Natural killer cell (primary cell): ENCODE data around the gene NAA10. TPM values are rescaled to one million over a fixed set of nuclear protein-coding genes. Genes with fewer than 3 reads are reported as not detected.

Source experiments
- ATAC-seq, 3 donors: fragments of 150-1000 bp in 2 of 3; fragments of 200-7000 bp in 1 of 3; cut with Tn5 transposase; 1 replicate in 1 of 3; 2 replicates in 2 of 3; pipeline ENCODE4 v1.10.0; 2021; ENCODE audit warnings: mild to moderate bottlenecking in 2 of 3, moderate library complexity in 2 of 3
- DNase-seq, 2 donors: peaks; one replicate each; pipeline versions ENCODE4 v3.0.0 to v3.0.0-alpha.2; 2013 to 2021; ENCODE audit warnings: mixed read lengths in 1 of 2
- H3K27ac ChIP-seq: one replicate; pipeline ENCODE4 v1.5.1; 2013; ENCODE audit warnings: mild to moderate bottlenecking, low read length
- H3K27me3 ChIP-seq: one replicate; pipeline ENCODE4 v1.6.1; 2013; ENCODE audit warnings: low read length; ENCODE audit not compliant: control insufficient read depth, insufficient read depth
- H3K36me3 ChIP-seq: one replicate; pipeline ENCODE4 v1.6.1; 2013; ENCODE audit warnings: low read length; ENCODE audit not compliant: control insufficient read depth, insufficient read depth
- H3K4me1 ChIP-seq: one replicate; pipeline ENCODE4 v1.6.1; 2013; ENCODE audit warnings: low read length; ENCODE audit not compliant: control insufficient read depth, insufficient read depth
- H3K4me3 ChIP-seq: one replicate; pipeline ENCODE4 v1.5.1; 2013; ENCODE audit warnings: low read length
- H3K9me3 ChIP-seq: one replicate; pipeline ENCODE4 v1.6.1; 2013; ENCODE audit warnings: low read length; ENCODE audit not compliant: control insufficient read depth, insufficient read depth
- H3K27ac Mint-ChIP-seq, 2 donors: one replicate each; pipeline ENCODE4 v1.8.0; 2022; ENCODE audit warnings: mild to moderate bottlenecking in 2 of 2, mixed read lengths in 2 of 2, moderate library complexity in 1 of 2
- H3K27me3 Mint-ChIP-seq, 2 donors: one replicate each; pipeline ENCODE4 v1.8.0; 2022; ENCODE audit warnings: low read depth in 2 of 2, mixed read lengths in 2 of 2
- H3K36me3 Mint-ChIP-seq: one replicate; pipeline ENCODE4 v1.8.0; 2022; ENCODE audit warnings: mixed read lengths
- H3K4me1 Mint-ChIP-seq, 2 donors: one replicate each; pipeline ENCODE4 v1.8.0; 2022; ENCODE audit warnings: mixed read lengths in 2 of 2
- H3K4me3 Mint-ChIP-seq: one replicate; pipeline ENCODE4 v1.8.0; 2022; ENCODE audit warnings: mild to moderate bottlenecking, moderate library complexity, mixed read lengths
- H3K9me3 Mint-ChIP-seq, 2 donors: one replicate each; pipeline ENCODE4 v1.8.0; 2022; ENCODE audit warnings: mixed read lengths in 2 of 2
- WGBS: methylation state at CpG from one replicate; pipeline ENCODE4 v1.1.7; 2013; ENCODE audit warnings: missing lambda C conversion rate; ENCODE audit not compliant: insufficient coverage; 5-methylcytosine and 5-hydroxymethylcytosine counted together
- intact Hi-C: fragments of 100-400 bp; cut with micrococcal nuclease; formaldehyde crosslinking; loops from one replicate; pipeline ENCODE4 v1.14.2; 2022
- total RNA-seq, 4 donors: library from RNA; stranded (reverse); fragments of 120-200 nt in 1 of 4; gene quantifications; one replicate each; pipeline versions ENCODE4 v1.2.3 to v1.2.4, GENCODE V29; 2013 to 2022
- TF ChIP-seq, protein P1 (sequence below): fragments of 200-600 bp; IDR thresholded peaks from one replicate; pipeline ENCODE4 v1.8.0; 2022; ENCODE audit warnings: antibody characterized with exemption

The NAA10 gene
- total RNA-seq, 3 donors from 2014 or later (not counting 1 experiment from before 2014, with no cell fraction given): 63.4 to 82.3 (median 73.1) TPM

DNA sequence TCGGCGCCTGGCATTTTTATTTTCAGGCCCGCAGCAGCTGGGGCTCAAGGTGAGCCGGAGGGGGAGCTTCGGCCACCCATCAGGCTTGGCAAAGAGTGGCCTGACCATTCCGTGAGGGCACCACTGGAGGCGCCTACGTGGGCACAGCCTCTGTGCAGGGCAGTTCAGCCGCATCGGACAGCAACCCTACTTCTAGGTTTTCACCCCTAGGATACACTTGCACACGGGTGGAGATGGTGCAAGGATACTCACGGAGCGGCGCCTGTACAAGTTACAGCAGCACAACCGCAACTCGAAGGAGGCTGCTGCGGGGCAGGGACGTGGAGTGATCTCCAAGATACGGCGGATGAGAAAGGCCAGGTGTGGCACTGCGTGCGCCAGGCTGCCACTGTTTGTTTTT lies 25.9 kb upstream of the NAA10 start:
- Histone ChIP-seq H3K27me3 (no peaks in the 10 kb centered on the region), H3K4me3 (no peak overlapping the region), H3K9me3 (no peaks in the 10 kb centered on the region), H3K27ac (no peak overlapping the region), H3K36me3 (peaks cover 75% of the 10 kb centered on the region), H3K4me1 (peaks cover 10% of the 10 kb centered on the region)
- TF ChIP-seq, protein P1, sequence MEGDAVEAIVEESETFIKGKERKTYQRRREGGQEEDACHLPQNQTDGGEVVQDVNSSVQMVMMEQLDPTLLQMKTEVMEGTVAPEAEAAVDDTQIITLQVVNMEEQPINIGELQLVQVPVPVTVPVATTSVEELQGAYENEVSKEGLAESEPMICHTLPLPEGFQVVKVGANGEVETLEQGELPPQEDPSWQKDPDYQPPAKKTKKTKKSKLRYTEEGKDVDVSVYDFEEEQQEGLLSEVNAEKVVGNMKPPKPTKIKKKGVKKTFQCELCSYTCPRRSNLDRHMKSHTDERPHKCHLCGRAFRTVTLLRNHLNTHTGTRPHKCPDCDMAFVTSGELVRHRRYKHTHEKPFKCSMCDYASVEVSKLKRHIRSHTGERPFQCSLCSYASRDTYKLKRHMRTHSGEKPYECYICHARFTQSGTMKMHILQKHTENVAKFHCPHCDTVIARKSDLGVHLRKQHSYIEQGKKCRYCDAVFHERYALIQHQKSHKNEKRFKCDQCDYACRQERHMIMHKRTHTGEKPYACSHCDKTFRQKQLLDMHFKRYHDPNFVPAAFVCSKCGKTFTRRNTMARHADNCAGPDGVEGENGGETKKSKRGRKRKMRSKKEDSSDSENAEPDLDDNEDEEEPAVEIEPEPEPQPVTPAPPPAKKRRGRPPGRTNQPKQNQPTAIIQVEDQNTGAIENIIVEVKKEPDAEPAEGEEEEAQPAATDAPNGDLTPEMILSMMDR: no peak
- ATAC-seq: no peak
- intact Hi-C loops: no loop called here
- Mint-ChIP-seq H3K4me1 (peaks cover 0 to 6% of the 10 kb centered on the region in 2 donors), H3K27me3 (no peaks in the 10 kb centered on the region), H3K9me3 (no peaks in the 10 kb centered on the region), H3K27ac (no peak overlapping the region), H3K4me3 (no peak overlapping the region), H3K36me3 (no peaks in the 10 kb centered on the region)
- DNase-seq: no peak
- 98% methylated on average over 22 of the region's 22 CpGs for WGBS

DNA sequence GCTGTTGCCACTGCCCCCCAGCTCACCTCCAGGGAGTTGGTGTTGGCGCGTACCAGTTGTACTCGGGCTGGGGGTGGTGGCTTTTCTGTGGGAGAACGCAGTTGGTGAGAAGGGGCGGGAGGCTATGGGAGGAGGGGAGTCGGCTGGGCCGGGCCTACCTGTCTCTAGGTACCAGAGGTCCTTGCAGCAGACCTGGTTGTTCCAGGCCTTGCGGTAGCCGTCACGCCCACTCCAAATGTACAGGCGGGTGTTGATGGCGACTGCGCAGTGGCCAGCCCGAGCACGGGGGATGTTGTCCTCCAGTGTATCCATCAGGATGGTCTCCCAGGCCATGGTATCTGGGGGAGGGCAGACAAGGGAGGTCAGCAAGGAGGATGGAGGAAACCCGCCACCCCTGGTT lies 25.2 kb upstream of the NAA10 start:
- H3K27ac Mint-ChIP-seq: no peak overlapping the region
- 96% methylated on average over 15 of the region's 16 CpGs for WGBS
- H3K36me3 ChIP-seq: peaks cover 81% of the 10 kb centered on the region

DNA sequence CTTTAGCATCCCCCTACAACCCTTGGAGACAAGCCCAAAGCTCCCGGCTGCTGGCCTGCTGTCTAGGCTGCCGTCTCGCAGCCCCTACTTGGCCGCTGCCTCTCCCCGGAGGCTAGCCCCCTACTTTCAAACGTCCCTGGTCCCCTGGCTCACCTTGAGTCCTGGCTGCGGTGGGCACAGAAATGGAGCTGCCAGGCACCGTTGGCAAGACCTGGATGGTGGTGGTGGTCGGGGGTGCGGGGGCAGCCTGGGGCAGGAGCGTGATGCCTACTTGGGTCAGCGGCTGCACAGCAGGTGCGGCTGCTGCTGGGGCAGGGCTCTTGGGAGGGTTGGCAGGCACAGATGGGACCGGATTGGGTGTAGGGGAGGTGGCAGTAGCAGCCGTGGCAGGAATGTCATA lies 24.8 kb upstream of the NAA10 start:
- DNase-seq (no peak), ATAC-seq (no peak)
- 95% methylated on average over 15 of the region's 15 CpGs for WGBS
- Histone ChIP-seq H3K9me3 (no peaks in the 10 kb centered on the region), H3K4me1 (no peaks in the 10 kb centered on the region), H3K36me3 (peaks cover 83% of the 10 kb centered on the region), H3K27me3 (no peaks in the 10 kb centered on the region), H3K27ac (no peak overlapping the region), H3K4me3 (no peak overlapping the region)
- no peak overlapping the region for H3K27ac Mint-ChIP-seq
- no peaks in the 10 kb centered on the region for H3K36me3 Mint-ChIP-seq
- H3K9me3 Mint-ChIP-seq: no peaks in the 10 kb centered on the region
- no peak overlapping the region for H3K4me3 Mint-ChIP-seq
- H3K27me3 Mint-ChIP-seq: no peaks in the 10 kb centered on the region
- intact Hi-C loops: no loop called here
- TF ChIP-seq, protein P1: no peak
- H3K4me1 Mint-ChIP-seq: no peaks in the 10 kb centered on the region

More for the DNA sequence above, 25.2 kb upstream of the NAA10 start:
- Mint-ChIP-seq H3K4me3 (no peak overlapping the region), H3K9me3 (no peaks in the 10 kb centered on the region), H3K4me1 (no peaks in the 10 kb centered on the region), H3K27me3 (no peaks in the 10 kb centered on the region), H3K36me3 (no peaks in the 10 kb centered on the region)
- Histone ChIP-seq H3K4me3 (no peak overlapping the region), H3K27me3 (no peaks in the 10 kb centered on the region), H3K27ac (no peak overlapping the region), H3K9me3 (no peaks in the 10 kb centered on the region), H3K4me1 (peaks cover 3% of the 10 kb centered on the region)
- intact Hi-C loops: no loop called here
- ATAC-seq: no peak
- TF ChIP-seq, protein P1: no peak
- no peak for DNase-seq

DNA sequence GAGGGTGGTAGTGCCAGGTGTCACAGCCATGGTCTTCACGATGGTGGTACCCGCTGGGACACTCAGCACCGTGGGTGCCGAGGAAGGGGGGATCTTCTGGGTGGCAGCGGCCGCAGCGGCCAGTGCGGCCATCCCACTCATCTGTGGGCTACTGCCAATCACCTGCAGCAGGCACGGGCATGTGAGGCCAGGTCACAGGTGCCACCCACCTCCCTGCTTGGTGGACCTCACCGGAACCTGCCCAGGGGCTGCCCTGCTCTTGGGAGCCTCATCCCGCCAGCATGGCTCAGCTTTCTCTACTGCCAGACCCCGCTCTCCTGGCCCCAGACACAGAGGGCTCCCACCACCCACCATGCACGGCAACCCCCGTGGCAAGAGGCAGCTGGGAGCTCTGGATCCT lies 23.8 kb upstream of the NAA10 start:
- Mint-ChIP-seq H3K4me3 (no peak overlapping the region), H3K27me3 (no peaks in the 10 kb centered on the region), H3K9me3 (no peaks in the 10 kb centered on the region), H3K36me3 (no peaks in the 10 kb centered on the region), H3K27ac (no peak overlapping the region), H3K4me1 (no peaks in the 10 kb centered on the region)
- 97% methylated on average over 14 of the region's 14 CpGs for WGBS
- TF ChIP-seq, protein P1: no peak
- DNase-seq (no peak), ATAC-seq (no peak)
- intact Hi-C loops: no loop called here
- peaks cover 1% of the 10 kb centered on the region for H3K4me1 ChIP-seq
- H3K9me3 ChIP-seq: no peaks in the 10 kb centered on the region
- no peak overlapping the region for H3K27ac ChIP-seq
- H3K36me3 ChIP-seq: peaks cover 90% of the 10 kb centered on the region
- H3K27me3 ChIP-seq: no peaks in the 10 kb centered on the region
- H3K4me3 ChIP-seq: no peak overlapping the region
